Pancreas (tissue), 10 donors: ENCODE results near the gene DENND1A. TPM values are rescaled to one million over a fixed set of nuclear protein-coding genes. Genes with fewer than 3 reads are reported as not detected.

Source experiments
- ATAC-seq, 4 donors: fragments of 200-7000 bp; cut with Tn5 transposase; one replicate each; pipeline versions ENCODE4 v1.8.0 to v1.9.1; 2020; ENCODE audit warnings: mild to moderate bottlenecking in 4 of 4, moderate library complexity in 4 of 4
- DNase-seq, 6 donors: peaks; one replicate each; pipeline ENCODE4 v3.0.0-alpha.2; 2020
- FAIRE-seq: peaks from 2 replicates; lab custom pipeline; 2012; peaks lifted over from hg19 to GRCh38; lab: Jason Lieb, UNC
- H3K27ac ChIP-seq, 4 donors: fragments of 200-600 bp; sonication (generic); 1 replicate in 3 of 4; 2 replicates in 1 of 4; pipeline versions ENCODE4 v1.5.0 to v1.8.0; 2020
- H3K27me3 ChIP-seq, 4 donors: fragments of 200-600 bp; one replicate each; pipeline ENCODE4 v1.8.0; 2021
- H3K36me3 ChIP-seq, 3 donors: fragments of 200-600 bp; sonication (generic) in 1 of 3; one replicate each; pipeline versions ENCODE4 v1.5.0 to v1.8.0; 2020 to 2021
- H3K4me1 ChIP-seq, 3 donors: fragments of 200-600 bp; one replicate each; pipeline ENCODE4 v1.8.0; 2021
- H3K4me3 ChIP-seq, 4 donors: fragments of 200-600 bp; sonication (generic) in 2 of 4; one replicate each; pipeline versions ENCODE4 v1.5.0 to v1.8.0; 2020 to 2021
- H3K9me3 ChIP-seq, 4 donors: fragments of 200-600 bp; one replicate each; pipeline ENCODE4 v1.8.0; 2021
- CTCF ChIP-seq, 4 donors: fragments of 200-600 bp; sonication (generic) in 3 of 4; IDR thresholded peaks; one replicate each; pipeline versions ENCODE4 v1.5.0 to v1.8.0; 2021; ENCODE audit warnings: antibody characterized with exemption in 4 of 4
- WGBS, 2 donors: extraction: QIAGEN DNeasy Blood & Tissue Kit; methylation state at CpG; one replicate each; pipeline ENCODE4 v1.1.7; 2013; 5-methylcytosine and 5-hydroxymethylcytosine counted together
- intact Hi-C, 3 donors: fragments of 100-400 bp; cut with DNase I; formaldehyde crosslinking; loops; one replicate each; pipeline versions ENCODE4 v1.11.1 to v1.14.2; 2022
- polyA plus RNA-seq, 2 donors: library from polyadenylated mRNA; stranded (reverse); fragments of 200-250 nt; gene quantifications; one replicate each; pipeline ENCODE4 v1.2.3, GENCODE V29; 2013
- total RNA-seq, 6 donors: library from RNA; stranded (reverse); fragmentation: NEBNext Ultra II Directional in 4 of 6; extraction: Animal tissue kit (Norgen Biotek cat#: 25700) in 4 of 6; gene quantifications; one replicate each; pipeline versions ENCODE4 v1.2.1 to v1.2.4, GENCODE V29; 2021 to 2023
- donor health status: healthy with polysubstance abuse.
- donor health status: DM: no; HTN: no; CAD: no; lungs with moderate emphysema.
- donor health status: DM: no; HTN: no; CAD: no.
- donor health status: control.
- donor health status: control.
- donor health status: Bipolar disorder and iron deficiency.
- donor health status: DM: yes; HTN: yes; CAD: no.
- donor health status: DM: no; HTN: no; CAD: no.
- donor health status: DM: no; HTN: no; CAD: no.
- donor health status: DM: yes; HTN: yes; CAD: no.

The DENND1A gene
- total and polyA plus RNA-seq, 8 donors: 4.5 to 8.3 (median 5.6) TPM

GRCh38 chr9:123426406-123426805 is 503.5 kb downstream of the DENND1A start:
- no peak overlapping the region for H3K4me3 ChIP-seq
- no peak overlapping the region for H3K27ac ChIP-seq
- no peaks in the 10 kb centered on the region for H3K36me3 ChIP-seq
- no peak for TF ChIP-seq CTCF (IDR thresholded peaks at IDR 0.05)
- H3K4me1 ChIP-seq: no peaks in the 10 kb centered on the region
- no peaks in the 10 kb centered on the region for H3K27me3 ChIP-seq
- DNase-seq (no peak), FAIRE-seq (no peak), ATAC-seq (no peak)
- 80 to 92% methylated on average over 2 of the region's 2 CpGs for WGBS, 2 donors
- intact Hi-C loops: loop anchor here in 1 of 3 donors (10.0 kb wide), 1 partner anchor 62 kb away; no protein-coding TSS in a partner anchor
- no peaks in the 10 kb centered on the region for H3K9me3 ChIP-seq

GRCh38 chr9:123425836-123426365 is 504.0 kb downstream of the DENND1A start:
- no peak for FAIRE-seq
- H3K4me1 ChIP-seq: no peaks in the 10 kb centered on the region
- intact Hi-C loops: loop anchor here in 1 of 3 donors (10.0 kb wide), 1 partner anchor 61 kb away; no protein-coding TSS in a partner anchor
- no peak overlapping the region for H3K27ac ChIP-seq
- WGBS, 2 donors: 89 to 90% methylated on average over 6 of the region's 6 CpGs
- H3K9me3 ChIP-seq: no peaks in the 10 kb centered on the region
- peak in 1 of 6 donors; percentile 17 for DNase-seq
- no peaks in the 10 kb centered on the region for H3K27me3 ChIP-seq
- no peak for TF ChIP-seq CTCF (IDR thresholded peaks at IDR 0.05)
- no peak for ATAC-seq
- no peak overlapping the region for H3K4me3 ChIP-seq
- H3K36me3 ChIP-seq: no peaks in the 10 kb centered on the region

GRCh38 chr9:123425261-123425821 is 504.6 kb downstream of the DENND1A start:
- intact Hi-C loops: loop anchor here in 1 of 3 donors (10.0 kb wide), 1 partner anchor 61 kb away; no protein-coding TSS in a partner anchor
- H3K9me3 ChIP-seq: no peaks in the 10 kb centered on the region
- 91 to 93% methylated on average over 20 of the region's 20 CpGs for WGBS, 2 donors
- no peaks in the 10 kb centered on the region for H3K4me1 ChIP-seq
- no peak overlapping the region for H3K4me3 ChIP-seq
- FAIRE-seq (no peak), DNase-seq (peak in 1 of 6 donors; percentile 30), ATAC-seq (no peak)
- H3K36me3 ChIP-seq: no peaks in the 10 kb centered on the region
- no peak for TF ChIP-seq CTCF (IDR thresholded peaks at IDR 0.05)
- no peaks in the 10 kb centered on the region for H3K27me3 ChIP-seq
- H3K27ac ChIP-seq: no peak overlapping the region

GRCh38 chr9:123424552-123425225 is 505.2 kb downstream of the DENND1A start:
- no peak for ATAC-seq
- Histone ChIP-seq H3K36me3 (no peaks in the 10 kb centered on the region), H3K4me3 (no peak overlapping the region), H3K27ac (no peak overlapping the region), H3K4me1 (no peaks in the 10 kb centered on the region), H3K9me3 (no peaks in the 10 kb centered on the region), H3K27me3 (no peaks in the 10 kb centered on the region)
- intact Hi-C loops: loop anchor here in 1 of 3 donors (10.0 kb wide), 1 partner anchor 60 kb away; no protein-coding TSS in a partner anchor
- TF ChIP-seq CTCF (IDR thresholded peaks at IDR 0.05): no peak
- WGBS, 2 donors: 89 to 92% methylated on average over 6 of the region's 6 CpGs
- DNase-seq: peak in 1 of 6 donors; percentile 29
- no peak for FAIRE-seq
